Brain microvascular endothelial cell (primary cell): ENCODE measurements around the gene RHBDF2.

Experiments
- DNase-seq: peaks from one replicate; pipeline ENCODE4 v3.0.0-alpha.2; 2020
- H3K27ac ChIP-seq: fragments of 250-450 bp; sonication (Bioruptor Pico); 2 replicates; pipeline ENCODE4 v1.5.1; 2020; ENCODE audit warnings: mild to moderate bottlenecking, moderate library complexity
- H3K27me3 ChIP-seq: fragments of 250-450 bp; sonication (Bioruptor Pico); replicated peaks from 2 replicates; pipeline ENCODE4 v1.5.1; 2020; ENCODE audit warnings: mild to moderate bottlenecking
- H3K36me3 ChIP-seq: fragments of 250-450 bp; sonication (Bioruptor Pico); replicated peaks from 2 replicates; pipeline ENCODE4 v1.5.1; 2020; ENCODE audit warnings: mild to moderate bottlenecking
- H3K4me3 ChIP-seq: 2 replicates; pipeline ENCODE4 v1.5.1; 2011; ENCODE audit warnings: low read depth, mild to moderate bottlenecking, control low read depth, low read length, moderate library complexity
- CTCF ChIP-seq: IDR thresholded peaks from 2 replicates; pipeline ENCODE4 v1.5.1; 2011; ENCODE audit warnings: low read depth, mild to moderate bottlenecking, moderate library complexity, low read length, control low read depth, inconsistent platforms; ENCODE audit errors: missing control alignments
- in situ Hi-C: cut with HindIII; loops from 2 replicates; pipeline ENCODE4 v1.10.0; 2017; ENCODE audit warnings: low sequenced_read_pairs, low pct_ligation_motif_present

RHBDF2 gene

GRCh38 chr17:76498876-76499251, 2.4 kb downstream of the RHBDF2 start:
- TF ChIP-seq CTCF = no peak
- Histone ChIP-seq H3K36me3 (no peaks in the 10 kb centered on the region), H3K27ac (peak overlapping the region; percentile 69), H3K27me3 (no peaks in the 10 kb centered on the region), H3K4me3 (no peak overlapping the region)
- no peak for DNase-seq
- in situ Hi-C loops = no loop called here

- H3K36me3 ChIP-seq = no peaks in the 10 kb centered on the region
- H3K27ac ChIP-seq = peak overlapping the region; percentile 69
- TF ChIP-seq CTCF = no peak
- DNase-seq = peak; percentile 84
- in situ Hi-C loops = no loop called here
- H3K27me3 ChIP-seq = no peaks in the 10 kb centered on the region
- peak overlapping the region; percentile 15 for H3K4me3 ChIP-seq
Measured at GRCh38 chr17:76497979-76498875, 3.0 kb downstream of the RHBDF2 start.

DNA sequence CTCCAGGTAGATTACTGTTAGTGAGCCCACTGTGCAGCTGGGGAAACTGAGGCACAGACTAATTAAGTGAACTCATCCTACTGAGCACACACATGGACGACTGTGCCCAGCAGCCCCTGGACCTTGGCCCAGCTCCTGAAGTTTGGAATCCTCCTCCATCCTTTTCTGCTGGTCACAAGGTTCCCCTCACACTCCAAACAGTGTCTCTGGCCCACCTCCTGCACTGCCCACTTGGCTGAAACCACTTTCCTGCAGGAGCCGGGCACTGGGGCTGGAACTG, 3.6 kb downstream of the RHBDF2 start:
- TF ChIP-seq CTCF = no peak
- DNase-seq = no peak
- in situ Hi-C loops = no loop called here
- peak overlapping the region; percentile 69 for H3K27ac ChIP-seq
- H3K36me3 ChIP-seq = no peaks in the 10 kb centered on the region
- H3K4me3 ChIP-seq = peak overlapping the region; percentile 15
- H3K27me3 ChIP-seq = no peaks in the 10 kb centered on the region

GRCh38 chr17:76496464-76496863, 4.8 kb downstream of the RHBDF2 start:
- H3K27me3 ChIP-seq = no peaks in the 10 kb centered on the region
- TF ChIP-seq CTCF = no peak
- in situ Hi-C loops = no loop called here
- H3K4me3 ChIP-seq = no peak overlapping the region
- H3K36me3 ChIP-seq = no peaks in the 10 kb centered on the region
- H3K27ac ChIP-seq = no peak overlapping the region
- no peak for DNase-seq

DNA sequence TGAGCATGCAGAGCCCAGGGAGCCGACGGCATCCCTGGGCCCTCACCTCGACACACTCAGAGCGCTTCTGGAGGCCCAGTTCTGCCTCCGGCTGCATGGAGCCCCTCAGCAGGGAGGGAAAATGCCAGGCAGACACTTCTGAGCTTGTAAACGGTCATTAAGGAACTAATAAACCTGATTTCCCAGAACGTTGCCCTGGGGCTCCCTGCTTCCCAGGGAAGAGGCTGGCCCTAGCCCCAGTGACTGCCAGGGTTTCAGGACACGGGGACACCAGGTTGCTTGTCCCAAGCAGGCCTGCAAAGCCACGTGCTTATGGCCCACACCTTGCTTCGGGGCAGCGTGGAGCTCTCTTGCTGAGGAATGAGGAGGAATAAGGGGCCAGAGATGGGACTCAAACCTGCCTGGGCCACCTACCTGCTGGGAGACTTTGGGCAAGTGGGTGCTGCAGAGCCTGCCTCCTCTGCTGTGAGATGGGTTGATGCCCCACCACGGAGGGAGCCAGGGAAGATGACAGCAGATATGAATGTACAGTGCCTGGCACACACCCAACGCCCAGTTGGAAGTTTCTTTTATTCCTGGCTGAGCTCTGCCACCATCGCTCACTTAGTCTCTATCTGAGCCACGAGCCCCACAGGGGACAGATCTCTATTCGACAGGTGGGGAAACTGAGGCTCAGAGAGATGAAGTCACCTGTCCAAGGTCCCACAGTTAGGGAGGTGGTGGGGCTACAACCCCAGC, 5.4 kb downstream of the RHBDF2 start:
- no peak for DNase-seq
- Histone ChIP-seq H3K4me3 (no peak overlapping the region), H3K36me3 (no peaks in the 10 kb centered on the region), H3K27me3 (no peaks in the 10 kb centered on the region), H3K27ac (no peak overlapping the region)
- TF ChIP-seq CTCF = no peak
- in situ Hi-C loops = no loop called here
